Fibroblast of villous mesenchyme (primary cell): ENCODE results near the gene ADGRA1. TPM values are rescaled to one million over a fixed set of nuclear protein-coding genes. Genes with fewer than 3 reads are reported as not detected.

ENCODE experiments used
- DNase-seq: peaks from one replicate; pipeline ENCODE4 v3.0.0-alpha.2; 2010; ENCODE audit warnings: low read depth
- H3K4me3 ChIP-seq: 2 replicates; pipeline ENCODE4 v1.5.1; 2011; ENCODE audit warnings: low read depth, mild to moderate bottlenecking, low read length
- total RNA-seq: library from RNA; depleted of rRNA; stranded (reverse); fragments of >200 nt; gene quantifications from 2 replicates; pipeline ENCODE4 v1.2.3, GENCODE V29; 2012
- TF ChIP-seq, protein P1 (sequence below): IDR thresholded peaks from 2 replicates; pipeline ENCODE4 v1.5.1; 2012; ENCODE audit warnings: low read depth, mild to moderate bottlenecking, low read length; ENCODE audit not compliant: insufficient read depth

ADGRA1 gene
- total RNA-seq, 1 donor, result not detected

DNA sequence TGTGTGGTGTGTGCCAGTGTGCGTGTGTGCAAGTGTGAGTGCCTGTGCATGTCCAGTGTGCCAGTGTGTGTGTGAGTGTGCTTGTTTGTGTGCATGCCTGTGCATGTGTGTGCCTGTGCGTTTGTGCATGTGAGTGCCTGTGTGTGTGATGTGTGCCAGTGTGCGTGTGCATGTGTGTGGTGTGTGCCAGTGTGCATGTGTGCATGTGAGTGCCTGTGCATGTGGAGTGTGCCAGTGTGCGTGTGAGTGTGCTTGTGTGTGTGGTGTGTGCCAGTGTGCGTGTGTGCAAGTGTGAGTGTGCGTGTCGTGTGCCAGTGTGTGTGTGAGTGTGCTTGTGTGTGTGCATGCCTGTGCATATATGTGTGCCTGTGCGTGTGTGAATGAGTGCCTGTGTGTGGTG is 33.8 kb downstream of the ADGRA1 start:
- no peak overlapping the region for H3K4me3 ChIP-seq
- TF ChIP-seq, protein P1, sequence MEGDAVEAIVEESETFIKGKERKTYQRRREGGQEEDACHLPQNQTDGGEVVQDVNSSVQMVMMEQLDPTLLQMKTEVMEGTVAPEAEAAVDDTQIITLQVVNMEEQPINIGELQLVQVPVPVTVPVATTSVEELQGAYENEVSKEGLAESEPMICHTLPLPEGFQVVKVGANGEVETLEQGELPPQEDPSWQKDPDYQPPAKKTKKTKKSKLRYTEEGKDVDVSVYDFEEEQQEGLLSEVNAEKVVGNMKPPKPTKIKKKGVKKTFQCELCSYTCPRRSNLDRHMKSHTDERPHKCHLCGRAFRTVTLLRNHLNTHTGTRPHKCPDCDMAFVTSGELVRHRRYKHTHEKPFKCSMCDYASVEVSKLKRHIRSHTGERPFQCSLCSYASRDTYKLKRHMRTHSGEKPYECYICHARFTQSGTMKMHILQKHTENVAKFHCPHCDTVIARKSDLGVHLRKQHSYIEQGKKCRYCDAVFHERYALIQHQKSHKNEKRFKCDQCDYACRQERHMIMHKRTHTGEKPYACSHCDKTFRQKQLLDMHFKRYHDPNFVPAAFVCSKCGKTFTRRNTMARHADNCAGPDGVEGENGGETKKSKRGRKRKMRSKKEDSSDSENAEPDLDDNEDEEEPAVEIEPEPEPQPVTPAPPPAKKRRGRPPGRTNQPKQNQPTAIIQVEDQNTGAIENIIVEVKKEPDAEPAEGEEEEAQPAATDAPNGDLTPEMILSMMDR, result no peak
- DNase-seq, result no peak

DNA sequence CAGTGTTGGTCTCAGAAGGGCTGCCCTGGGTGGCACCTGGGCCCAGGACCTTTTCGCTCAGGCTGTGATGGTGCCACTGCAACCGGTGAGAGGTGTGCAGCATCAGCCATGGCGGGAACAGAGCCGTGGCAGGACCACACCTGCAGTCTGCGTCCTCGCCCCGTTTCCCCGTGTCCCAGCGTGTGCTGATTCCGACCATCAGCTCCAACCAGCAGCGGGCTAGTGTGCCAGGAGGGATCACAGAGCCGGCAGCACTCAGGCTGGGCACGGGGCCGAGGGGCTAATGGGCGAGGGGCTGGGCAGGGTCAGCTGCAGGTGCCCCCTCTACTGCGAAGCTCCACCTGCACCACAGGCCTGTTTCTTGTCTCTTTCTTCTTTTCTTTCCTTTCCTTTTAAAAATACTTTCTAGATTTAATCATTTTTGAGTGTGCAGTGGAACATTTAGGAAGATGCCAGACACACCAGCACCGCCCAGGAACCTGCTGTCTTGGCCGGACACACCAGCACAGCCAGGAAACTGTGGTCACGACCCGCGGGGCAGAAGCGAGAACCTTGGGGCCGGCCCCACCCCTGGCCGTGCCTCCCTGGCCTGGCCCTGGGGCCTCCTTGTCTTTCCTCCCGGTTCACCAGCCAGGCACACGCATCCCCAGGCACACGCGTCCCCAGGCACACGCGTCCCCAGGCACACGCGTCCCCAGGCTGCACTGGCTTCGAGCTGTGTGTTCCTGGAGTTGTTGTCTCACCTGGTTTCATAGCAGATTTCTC is 34.6 kb downstream of the ADGRA1 start:
- DNase-seq, result no peak
- TF ChIP-seq, protein P1, result no peak

DNA sequence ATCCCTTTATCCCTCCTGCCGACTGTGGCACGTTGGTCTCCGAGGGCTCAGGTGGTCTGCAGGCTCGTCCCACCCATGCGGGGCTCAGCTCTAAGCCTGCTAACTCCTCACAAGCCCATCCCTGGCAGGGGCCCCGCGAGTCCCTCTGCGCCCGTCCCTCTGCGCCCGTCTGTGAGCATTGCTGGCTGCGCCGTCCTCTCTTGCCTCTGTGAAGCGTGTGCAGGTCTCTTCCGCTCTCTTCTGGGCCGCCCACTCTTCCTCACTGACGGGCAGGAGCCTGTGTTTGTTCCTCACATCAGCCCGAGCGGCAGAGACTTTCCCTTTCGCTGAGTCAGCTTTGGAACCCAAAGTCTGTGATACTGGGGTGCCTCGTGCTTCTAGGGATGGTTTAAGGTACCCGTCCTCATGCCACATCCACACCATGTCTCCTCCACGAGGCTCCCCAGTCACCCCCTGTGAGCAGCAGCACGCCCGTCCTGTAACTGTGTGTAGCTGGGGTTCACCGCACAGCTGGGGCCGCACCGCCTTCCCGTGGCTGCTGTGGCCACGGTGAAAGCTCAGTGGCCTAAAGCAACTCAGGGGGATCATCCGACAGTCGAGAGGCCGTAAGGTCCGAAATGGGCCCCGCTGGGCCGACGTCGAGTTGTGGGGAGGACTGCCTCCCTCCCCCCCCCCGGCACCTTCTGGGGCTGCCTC is 35.5 kb downstream of the ADGRA1 start:
- DNase-seq, result no peak
- no peak overlapping the region for H3K4me3 ChIP-seq
- TF ChIP-seq, protein P1, result no peak

More for the DNA sequence above, 34.6 kb downstream of the ADGRA1 start:
- H3K4me3 ChIP-seq, result no peak overlapping the region

DNA sequence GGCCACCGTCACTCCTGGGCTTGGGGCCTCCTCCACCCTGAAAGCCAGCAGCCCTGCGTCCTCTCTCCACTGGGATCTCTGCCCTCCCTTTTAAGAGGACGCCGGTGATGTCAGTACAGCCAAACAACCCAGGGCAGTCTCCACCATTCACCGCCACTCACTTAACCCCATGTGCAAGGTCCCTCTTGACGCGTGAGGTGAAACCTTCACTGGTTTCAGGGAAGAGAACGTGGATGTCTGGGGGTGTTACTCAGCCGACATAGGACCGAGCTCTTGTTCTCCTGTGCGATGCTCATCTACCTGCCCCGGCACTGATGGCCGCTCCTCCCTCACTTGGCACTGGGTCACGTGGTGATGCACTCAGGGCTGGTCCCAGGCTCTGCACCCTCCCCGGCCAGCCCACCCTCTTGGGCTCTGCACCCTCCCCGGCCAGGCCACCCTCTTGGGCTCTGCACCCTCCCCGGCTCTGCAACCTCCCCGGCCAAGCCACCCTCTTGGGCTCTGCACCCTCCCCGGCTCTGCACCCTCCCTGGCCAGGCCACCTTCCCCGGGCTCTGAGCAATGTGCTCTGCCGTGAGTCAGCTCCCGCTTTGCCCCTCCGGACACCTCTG is 36.1 kb downstream of the ADGRA1 start:
- TF ChIP-seq, protein P1, result no peak
- no peak for DNase-seq
- H3K4me3 ChIP-seq, result no peak overlapping the region

DNA sequence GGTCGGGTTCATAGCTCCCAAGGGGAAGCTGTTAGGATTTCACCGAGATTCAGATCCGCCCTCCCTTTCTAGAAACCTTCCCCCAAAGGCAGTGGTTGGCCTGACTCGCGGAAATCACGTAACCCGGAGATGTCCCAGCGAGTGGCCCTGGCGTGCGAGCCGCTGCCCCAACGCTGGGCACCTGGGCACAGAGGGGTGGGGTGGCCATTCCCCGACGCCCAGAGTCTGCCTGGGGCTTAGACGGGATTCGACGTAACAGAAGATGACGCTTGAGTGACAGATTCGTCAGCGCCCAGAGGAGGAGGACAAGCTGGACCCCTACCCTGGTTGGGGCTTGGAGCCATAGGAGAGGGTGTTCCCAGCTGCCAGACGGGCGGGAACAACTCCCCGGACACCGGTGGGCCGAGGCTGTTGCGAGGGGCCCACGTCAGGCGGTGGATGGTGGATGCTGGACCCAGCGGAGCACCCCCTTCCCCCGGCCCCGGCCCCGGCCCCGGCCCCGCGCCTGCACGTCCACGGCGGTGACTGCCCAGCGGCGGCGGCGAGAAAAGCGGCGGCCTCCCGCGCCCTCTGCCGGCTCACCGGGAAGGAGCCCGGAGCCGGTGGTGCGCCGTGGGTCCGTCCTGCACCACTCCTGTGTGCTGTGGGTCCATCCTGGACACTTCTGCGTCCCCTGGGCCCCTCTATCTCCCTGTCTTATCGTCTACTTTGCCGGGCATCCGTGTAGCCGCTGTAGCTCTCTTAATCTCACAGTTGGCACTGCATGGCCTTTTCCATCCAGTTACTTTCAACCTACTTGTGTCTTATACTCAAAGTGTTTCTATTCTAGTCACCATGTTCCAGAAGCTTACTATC is 36.9 kb downstream of the ADGRA1 start:
- peak; percentile 7 for DNase-seq
- no peak overlapping the region for H3K4me3 ChIP-seq
- TF ChIP-seq, protein P1, result peak; percentile 39

DNA sequence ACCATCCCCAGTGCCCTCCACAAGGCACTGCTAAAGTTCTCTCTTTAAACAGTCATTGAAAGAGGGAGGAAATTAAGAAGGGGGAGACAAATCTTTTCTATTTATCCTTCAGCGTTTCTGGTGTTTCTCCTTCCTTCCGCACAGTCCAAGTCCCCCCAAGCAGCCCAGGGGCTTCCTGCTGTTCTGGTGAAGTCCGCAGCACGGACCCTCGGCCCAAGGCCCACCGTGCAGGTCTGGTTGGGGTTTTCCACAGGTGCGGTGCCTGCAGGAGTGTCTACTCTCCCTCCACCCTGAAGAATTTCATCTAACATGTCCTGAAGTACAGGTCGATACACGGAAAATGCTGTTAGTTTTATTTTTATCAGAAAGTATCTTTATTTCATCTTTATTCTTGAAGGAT is 38.2 kb downstream of the ADGRA1 start:
- TF ChIP-seq, protein P1, result no peak
- H3K4me3 ChIP-seq, result no peak overlapping the region
- no peak for DNase-seq
